HL-60 (cell line): ENCODE data around the gene RAB32.

Experiments used
- CTCF ChIP-seq: IDR thresholded peaks from one replicate; pipeline ENCODE4 v1.5.1; 2011; ENCODE audit warnings: low read length, control low read depth, inconsistent platforms; ENCODE audit not compliant: insufficient read depth
- REST ChIP-seq: IDR thresholded peaks from 2 replicates; pipeline ENCODE4 v1.6.1; 2012; ENCODE audit warnings: low read depth; ENCODE audit not compliant: insufficient replicate concordance

GRCh38 chr6:146578054-146578453 is 34.4 kb downstream of the RAB32 start:
- TF ChIP-seq CTCF (no peak), REST (no peak)
